Measurements from ENCODE around the gene CLDN9.

Gene CLDN9

DNA sequence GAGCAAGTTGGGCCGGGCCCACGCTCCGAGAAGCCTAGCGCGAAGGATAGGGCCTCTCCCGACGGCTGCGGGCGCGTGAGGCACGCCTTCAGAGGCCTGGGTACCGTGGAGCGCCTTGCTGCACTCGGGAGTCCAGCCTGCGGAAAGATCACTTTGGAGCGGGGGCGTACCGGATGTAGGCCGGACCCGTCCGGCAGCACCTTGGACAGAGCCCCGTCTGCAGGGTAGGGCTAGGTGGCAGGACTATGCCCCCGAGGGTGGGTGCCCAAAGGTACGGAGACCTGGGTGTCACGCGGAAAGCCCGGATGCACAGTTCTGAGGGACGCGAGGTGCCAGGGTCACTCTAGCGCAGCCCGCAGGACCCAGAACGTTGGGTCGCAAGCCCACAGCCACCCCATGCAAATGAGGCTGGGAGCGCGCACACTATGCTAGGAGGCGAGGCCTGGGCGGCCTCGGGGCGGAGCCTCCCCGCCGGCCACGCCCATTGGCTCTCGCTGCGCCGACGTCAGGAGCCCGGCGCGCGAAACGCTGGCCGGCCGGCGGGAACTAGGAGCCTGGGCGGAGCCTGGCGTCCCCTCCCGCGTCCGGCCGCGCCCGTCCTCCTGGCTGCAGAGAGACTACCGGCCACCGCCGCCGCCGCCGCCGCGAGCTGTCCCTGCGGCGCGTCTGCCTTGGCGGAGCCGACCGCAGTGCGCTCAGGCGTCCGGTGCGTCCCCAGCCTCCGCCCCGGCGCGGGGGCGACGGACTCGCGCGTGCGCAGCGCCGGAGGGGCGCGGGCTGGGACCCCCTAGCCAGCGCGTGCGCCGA lies 43.8 kb upstream of the CLDN9 start, which contains the start of gene PAQR4:
TSS of gene PAQR4 (plus strand) at position 611 of the 807 bp plus-strand sequence. CDS start 327 bp downstream, outside the sequence.
- TF ChIP-seq, protein P1, sequence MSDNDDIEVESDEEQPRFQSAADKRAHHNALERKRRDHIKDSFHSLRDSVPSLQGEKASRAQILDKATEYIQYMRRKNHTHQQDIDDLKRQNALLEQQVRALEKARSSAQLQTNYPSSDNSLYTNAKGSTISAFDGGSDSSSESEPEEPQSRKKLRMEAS (IDR thresholded peaks at IDR 0.05; ENCODE audit: low read depth, low read length) = peak; percentile 66
- TF ChIP-seq MYC (IDR thresholded peaks at IDR 0.05; ENCODE audit: low read depth, low read length) = 0 out of 2 replicates have a peak, but pooled peaks have one; percentile 7
- TF ChIP-seq, protein P2, sequence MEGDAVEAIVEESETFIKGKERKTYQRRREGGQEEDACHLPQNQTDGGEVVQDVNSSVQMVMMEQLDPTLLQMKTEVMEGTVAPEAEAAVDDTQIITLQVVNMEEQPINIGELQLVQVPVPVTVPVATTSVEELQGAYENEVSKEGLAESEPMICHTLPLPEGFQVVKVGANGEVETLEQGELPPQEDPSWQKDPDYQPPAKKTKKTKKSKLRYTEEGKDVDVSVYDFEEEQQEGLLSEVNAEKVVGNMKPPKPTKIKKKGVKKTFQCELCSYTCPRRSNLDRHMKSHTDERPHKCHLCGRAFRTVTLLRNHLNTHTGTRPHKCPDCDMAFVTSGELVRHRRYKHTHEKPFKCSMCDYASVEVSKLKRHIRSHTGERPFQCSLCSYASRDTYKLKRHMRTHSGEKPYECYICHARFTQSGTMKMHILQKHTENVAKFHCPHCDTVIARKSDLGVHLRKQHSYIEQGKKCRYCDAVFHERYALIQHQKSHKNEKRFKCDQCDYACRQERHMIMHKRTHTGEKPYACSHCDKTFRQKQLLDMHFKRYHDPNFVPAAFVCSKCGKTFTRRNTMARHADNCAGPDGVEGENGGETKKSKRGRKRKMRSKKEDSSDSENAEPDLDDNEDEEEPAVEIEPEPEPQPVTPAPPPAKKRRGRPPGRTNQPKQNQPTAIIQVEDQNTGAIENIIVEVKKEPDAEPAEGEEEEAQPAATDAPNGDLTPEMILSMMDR (IDR thresholded peaks at IDR 0.05; ENCODE audit: low read depth, low read length) = no peak
- TF ChIP-seq POLR2A (IDR thresholded peaks at IDR 0.05; ENCODE audit: extremely low read depth, insufficient read length) = peak; percentile 53
- H3K4me3 ChIP-seq (ENCODE audit: low read depth, low read length) = peak within 1 kb of the TSS; percentile 67

DNA sequence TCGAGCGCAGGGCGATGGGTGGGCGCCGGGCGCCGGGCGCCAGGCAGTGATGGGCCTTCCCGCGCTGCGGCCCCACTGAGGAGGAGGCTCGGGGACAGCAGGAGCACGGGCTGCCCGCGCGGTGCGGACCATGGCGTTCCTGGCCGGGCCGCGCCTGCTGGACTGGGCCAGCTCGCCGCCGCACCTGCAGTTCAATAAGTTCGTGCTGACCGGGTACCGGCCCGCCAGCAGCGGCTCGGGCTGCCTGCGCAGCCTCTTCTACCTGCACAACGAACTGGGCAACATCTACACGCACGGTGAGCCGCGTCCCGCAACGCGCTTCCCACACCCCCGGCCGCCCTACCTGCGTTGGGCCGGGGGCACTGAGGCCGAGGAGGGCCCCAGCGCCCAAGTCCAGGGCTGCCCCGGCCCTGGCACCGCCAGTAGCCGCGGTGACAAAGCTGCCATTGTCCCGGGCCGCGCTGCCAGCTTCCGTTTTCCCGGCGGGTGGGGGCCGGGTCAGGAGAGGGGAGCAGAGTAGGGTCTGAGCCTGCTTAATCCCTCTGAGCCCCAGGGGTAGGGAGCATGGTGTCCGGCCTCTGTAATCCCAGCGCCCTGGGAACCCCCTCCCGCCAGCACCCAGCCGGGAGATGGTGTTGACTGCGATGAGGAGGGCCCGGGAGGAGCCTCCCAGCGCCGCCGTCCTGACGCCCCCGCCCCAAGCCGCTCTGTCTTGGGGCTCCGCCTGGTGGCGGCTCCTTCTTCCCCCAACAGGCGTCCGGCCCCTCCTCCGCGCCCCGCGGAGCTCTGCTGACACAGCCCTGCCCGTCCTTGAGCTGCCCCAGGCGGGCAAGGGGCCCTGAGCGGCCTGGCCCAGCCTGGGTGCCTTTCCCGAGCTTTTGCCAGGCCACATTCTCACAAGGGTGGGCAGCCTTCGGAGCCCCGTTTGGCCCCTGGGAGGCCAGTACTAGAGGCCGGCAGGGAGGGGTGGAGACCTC lies 42.9 kb upstream of the CLDN9 start:
- TF ChIP-seq, protein P2 (IDR thresholded peaks at IDR 0.05; ENCODE audit: low read depth, low read length) = peak; percentile 54
- TF ChIP-seq MYC (IDR thresholded peaks at IDR 0.05; ENCODE audit: low read depth, low read length) (0 out of 2 replicates have a peak, but pooled peaks have one; percentile 30), POLR2A (IDR thresholded peaks at IDR 0.05; ENCODE audit: extremely low read depth, insufficient read length) (peak; percentile 23)
- TF ChIP-seq, protein P1 (IDR thresholded peaks at IDR 0.05; ENCODE audit: low read depth, low read length) = no peak
- DNase-seq (ENCODE audit: low read depth) = peak; percentile 92
- H3K4me3 ChIP-seq (ENCODE audit: low read depth, low read length) = peak overlapping the region; percentile 67

More for the DNA sequence above, 43.8 kb upstream of the CLDN9 start, which contains the start of gene PAQR4:
- DNase-seq (ENCODE audit: low read depth) = peak; percentile 92

DNA sequence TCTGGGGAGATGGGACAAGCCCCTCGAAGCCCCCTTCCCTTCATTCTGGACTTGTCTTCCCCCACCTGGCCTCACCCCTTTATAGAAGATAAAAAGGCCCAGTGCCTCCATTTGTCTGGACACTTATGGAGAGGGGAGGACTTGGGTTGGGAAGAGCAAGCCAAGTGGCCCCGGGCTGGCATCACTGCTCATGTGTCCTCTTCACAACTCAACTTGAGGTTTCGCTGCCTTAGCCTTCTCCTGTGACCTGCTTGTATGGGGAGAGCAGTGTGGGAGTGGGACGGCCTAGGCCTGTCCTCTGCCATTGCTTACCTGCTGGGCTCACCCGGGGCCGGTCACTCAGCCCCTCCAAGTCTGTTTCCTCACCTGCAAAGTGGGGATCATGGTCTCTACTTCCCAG lies 42.2 kb upstream of the CLDN9 start:
- TF ChIP-seq, protein P1 (IDR thresholded peaks at IDR 0.05; ENCODE audit: low read depth, low read length) = no peak
- TF ChIP-seq POLR2A (IDR thresholded peaks at IDR 0.05; ENCODE audit: extremely low read depth, insufficient read length) (peak; percentile 12), MYC (IDR thresholded peaks at IDR 0.05; ENCODE audit: low read depth, low read length) (no peak)
- TF ChIP-seq, protein P2 (IDR thresholded peaks at IDR 0.05; ENCODE audit: low read depth, low read length) = no peak
- peak; percentile 52 for DNase-seq (ENCODE audit: low read depth)
- peak overlapping the region; percentile 67 for H3K4me3 ChIP-seq (ENCODE audit: low read depth, low read length)

DNA sequence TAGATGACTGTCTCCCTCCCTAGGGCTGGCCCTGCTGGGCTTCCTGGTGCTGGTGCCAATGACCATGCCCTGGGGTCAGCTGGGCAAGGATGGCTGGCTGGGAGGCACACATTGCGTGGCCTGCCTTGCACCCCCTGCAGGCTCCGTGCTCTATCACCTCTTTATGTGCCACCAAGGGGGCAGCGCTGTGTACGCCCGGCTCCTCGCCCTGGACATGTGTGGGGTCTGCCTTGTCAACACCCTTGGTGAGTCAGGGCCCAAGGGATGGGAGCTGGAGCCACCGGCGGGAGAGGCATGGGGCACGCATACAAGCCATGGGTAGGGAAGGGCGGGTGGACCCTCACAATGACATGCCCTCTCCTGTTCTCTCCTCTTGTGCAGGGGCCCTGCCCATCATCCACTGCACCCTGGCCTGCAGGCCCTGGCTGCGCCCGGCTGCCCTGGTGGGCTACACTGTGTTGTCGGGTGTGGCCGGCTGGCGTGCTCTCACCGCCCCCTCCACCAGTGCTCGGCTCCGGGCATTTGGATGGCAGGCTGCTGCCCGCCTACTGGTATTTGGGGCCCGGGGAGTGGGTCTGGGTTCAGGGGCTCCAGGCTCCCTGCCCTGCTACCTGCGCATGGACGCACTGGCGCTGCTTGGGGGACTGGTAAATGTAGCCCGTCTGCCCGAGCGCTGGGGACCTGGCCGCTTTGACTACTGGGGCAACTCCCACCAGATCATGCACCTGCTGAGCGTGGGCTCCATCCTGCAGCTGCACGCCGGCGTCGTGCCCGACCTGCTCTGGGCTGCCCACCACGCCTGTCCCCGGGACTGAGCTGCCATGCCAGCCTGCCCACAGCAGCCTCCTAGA lies 41.4 kb upstream of the CLDN9 start:
- peak; percentile 43 for DNase-seq (ENCODE audit: low read depth)
- TF ChIP-seq, protein P2 (IDR thresholded peaks at IDR 0.05; ENCODE audit: low read depth, low read length) = no peak
- peak; percentile 23 for TF ChIP-seq POLR2A (IDR thresholded peaks at IDR 0.05; ENCODE audit: extremely low read depth, insufficient read length)
- no peak overlapping the region for H3K4me3 ChIP-seq (ENCODE audit: low read depth, low read length)
